PFSK-1 (cell line): ENCODE measurements around the gene ZYG11A.

Source experiments
- POLR2AphosphoS5 ChIP-seq: IDR thresholded peaks from 2 replicates; pipeline ENCODE4 v1.6.1; 2012; ENCODE audit warnings: low read depth, mild to moderate bottlenecking, control low read depth, low read length, moderate library complexity
- REST ChIP-seq, 2 experiments: IDR thresholded peaks; 2 replicates each; pipeline versions ENCODE4 v1.6.1 to v1.8.0; 2011 to 2012; ENCODE audit warnings: low read depth in 2 of 2, low read length in 2 of 2, control low read depth in 1 of 2, inconsistent platforms in 1 of 2, mild to moderate bottlenecking in 1 of 2, moderate library complexity in 1 of 2; ENCODE audit not compliant: insufficient read depth in 1 of 2
- TAF1 ChIP-seq: IDR thresholded peaks from 2 replicates; pipeline ENCODE4 v1.6.1; 2012; ENCODE audit warnings: low read length, control low read depth, borderline replicate concordance; ENCODE audit not compliant: insufficient read depth

DNA sequence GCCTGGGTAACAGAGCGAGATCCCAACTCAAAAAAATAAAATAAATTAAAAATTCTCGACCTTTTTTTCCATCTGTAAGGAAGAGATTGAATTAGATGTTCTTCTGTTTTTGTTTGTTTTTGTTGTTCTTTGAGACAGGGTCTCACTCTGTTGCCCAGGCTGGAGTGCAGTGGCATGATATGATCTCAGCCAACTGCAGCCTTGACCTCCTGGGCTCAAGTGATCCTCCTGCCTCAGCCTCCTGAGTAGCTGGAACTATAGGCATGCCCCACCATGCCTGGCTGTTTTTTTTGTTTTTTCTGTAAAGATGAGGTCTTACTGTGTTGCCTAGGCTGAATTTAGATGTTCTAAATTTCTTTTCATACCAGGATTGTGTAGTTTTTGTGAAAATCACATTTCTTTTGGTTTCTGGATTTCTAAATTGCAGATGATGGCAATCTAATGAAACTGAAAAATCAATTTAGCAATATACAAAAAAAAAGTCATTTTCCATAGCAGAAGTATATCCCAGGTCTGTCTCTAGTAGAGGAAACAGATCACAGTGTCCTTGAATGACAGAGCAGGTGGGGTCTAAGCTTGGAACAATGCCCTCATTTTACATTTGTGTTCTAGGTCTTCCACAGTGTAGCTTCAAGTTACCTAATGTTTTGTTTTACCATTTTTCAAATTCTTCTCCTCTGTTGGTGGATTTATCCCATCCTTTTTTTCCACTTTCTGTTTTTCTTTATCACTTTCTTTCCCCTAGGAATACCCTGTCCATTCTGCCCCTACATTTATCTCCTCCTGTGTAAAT lies 20.3 kb downstream of the ZYG11A start:
- no peak for TF ChIP-seq TAF1
- no peak for TF ChIP-seq REST (IDR thresholded peaks at IDR 0.05; ENCODE audit: insufficient read depth in 1 of 2, low read depth in 2 of 2, low read length in 2 of 2)
- no peak for TF ChIP-seq POLR2AphosphoS5
